ENCODE results near the gene WNT3.

DNA sequence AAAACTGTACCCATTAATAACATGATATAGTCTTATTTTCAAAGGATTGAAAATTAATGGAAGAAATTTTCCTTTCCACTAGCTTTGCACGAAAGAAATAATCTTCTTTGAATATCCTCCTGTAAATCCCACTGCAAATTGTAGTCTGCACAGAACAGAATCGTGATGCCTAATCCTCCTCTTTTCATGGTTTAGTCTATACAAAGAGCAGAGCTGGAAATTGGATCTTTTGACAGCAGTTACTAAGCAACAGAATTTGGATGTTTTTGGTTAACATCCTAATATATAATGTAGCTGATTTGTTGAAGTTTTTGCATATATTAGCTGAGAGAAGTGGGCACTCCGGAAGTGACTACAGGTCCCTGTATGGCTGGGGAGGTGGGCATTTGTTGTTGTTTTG, 98.6 kb downstream of the WNT3 start:
- TF ChIP-seq EP300 (IDR thresholded peaks at IDR 0.05; ENCODE audit: borderline replicate concordance in 1 of 2, low read depth in 2 of 2, low read length in 2 of 2) (no peak), EZH2 (IDR thresholded peaks at IDR 0.05; ENCODE audit: low read depth, low read length, severe bottlenecking) (no peak), RBBP5 (IDR thresholded peaks at IDR 0.05; ENCODE audit: borderline replicate concordance, low read depth, low read length) (no peak), RNF2 (IDR thresholded peaks at IDR 0.05; ENCODE audit: borderline replicate concordance, low read depth, low read length, missing control alignments, poor library complexity, severe bottlenecking) (no peak), RXRA (IDR thresholded peaks at IDR 0.05; ENCODE audit: insufficient read depth, low read depth, low read length) (no peak)
- TF ChIP-seq, protein P1, sequence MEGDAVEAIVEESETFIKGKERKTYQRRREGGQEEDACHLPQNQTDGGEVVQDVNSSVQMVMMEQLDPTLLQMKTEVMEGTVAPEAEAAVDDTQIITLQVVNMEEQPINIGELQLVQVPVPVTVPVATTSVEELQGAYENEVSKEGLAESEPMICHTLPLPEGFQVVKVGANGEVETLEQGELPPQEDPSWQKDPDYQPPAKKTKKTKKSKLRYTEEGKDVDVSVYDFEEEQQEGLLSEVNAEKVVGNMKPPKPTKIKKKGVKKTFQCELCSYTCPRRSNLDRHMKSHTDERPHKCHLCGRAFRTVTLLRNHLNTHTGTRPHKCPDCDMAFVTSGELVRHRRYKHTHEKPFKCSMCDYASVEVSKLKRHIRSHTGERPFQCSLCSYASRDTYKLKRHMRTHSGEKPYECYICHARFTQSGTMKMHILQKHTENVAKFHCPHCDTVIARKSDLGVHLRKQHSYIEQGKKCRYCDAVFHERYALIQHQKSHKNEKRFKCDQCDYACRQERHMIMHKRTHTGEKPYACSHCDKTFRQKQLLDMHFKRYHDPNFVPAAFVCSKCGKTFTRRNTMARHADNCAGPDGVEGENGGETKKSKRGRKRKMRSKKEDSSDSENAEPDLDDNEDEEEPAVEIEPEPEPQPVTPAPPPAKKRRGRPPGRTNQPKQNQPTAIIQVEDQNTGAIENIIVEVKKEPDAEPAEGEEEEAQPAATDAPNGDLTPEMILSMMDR (IDR thresholded peaks at IDR 0.05; ENCODE audit: control extremely low read depth in 1 of 3, insufficient read depth in 1 of 3, low read depth in 1 of 3, low read length in 3 of 3) = no peak

Data from H1 (cell line).